Measurements from ENCODE around the gene COPZ2. TPM values are rescaled to one million over a fixed set of nuclear protein-coding genes. Genes with fewer than 3 reads are reported as not detected.
A peak's percentile ranks its signal among the peaks of the same experiment; 100 is the strongest.

COPZ2 gene
- polyA plus RNA-seq, 3 donors = 6.8 to 115 (median 49.1) TPM

DNA sequence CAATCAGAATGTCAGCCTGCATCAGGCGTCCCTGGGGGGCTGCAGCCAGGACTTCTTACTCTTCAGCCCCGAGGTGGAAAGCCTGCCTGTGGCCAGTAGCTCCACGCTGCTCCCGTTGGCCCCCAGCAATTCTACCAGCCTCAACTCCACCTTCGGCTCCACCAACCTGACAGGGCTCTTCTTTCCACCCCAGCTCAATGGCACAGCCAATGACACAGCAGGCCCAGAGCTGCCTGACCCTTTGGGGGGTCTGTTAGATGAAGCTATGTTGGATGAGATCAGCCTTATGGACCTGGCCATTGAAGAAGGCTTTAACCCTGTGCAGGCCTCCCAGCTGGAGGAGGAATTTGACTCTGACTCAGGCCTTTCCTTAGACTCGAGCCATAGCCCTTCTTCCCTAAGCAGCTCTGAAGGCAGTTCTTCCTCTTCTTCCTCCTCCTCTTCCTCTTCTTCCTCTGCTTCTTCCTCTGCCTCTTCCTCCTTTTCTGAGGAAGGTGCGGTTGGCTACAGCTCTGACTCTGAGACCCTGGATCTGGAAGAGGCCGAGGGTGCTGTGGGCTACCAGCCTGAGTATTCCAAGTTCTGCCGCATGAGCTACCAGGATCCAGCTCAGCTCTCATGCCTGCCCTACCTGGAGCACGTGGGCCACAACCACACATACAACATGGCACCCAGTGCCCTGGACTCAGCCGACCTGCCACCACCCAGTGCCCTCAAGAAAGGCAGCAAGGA is 21.0 kb upstream of the COPZ2 start:
- WGBS, 3 donors = 78 to 85% (median 85%) methylated on average over 11 of the region's 11 CpGs
- H3K27ac ChIP-seq (ENCODE audit: low read depth, low read length) = no peak overlapping the region

DNA sequence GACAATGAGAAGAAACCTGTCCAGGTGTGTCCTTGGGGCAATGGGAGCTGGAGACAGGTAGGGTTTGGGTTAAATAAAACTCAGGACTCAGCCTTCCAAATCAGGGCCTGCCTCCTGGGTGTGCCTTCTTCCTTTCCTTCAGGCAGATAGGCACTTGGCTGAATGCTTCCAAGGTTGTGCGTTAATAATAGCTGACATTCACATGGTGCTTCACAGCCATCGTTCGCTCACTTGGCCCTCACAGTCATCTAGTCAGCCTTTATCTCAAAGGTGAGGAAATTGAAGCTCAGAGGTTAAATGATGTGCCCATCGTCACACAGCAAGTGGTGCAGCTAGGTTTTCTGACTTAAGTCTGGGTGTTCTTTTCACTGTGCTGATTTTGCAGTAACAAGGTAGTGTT is 20.0 kb upstream of the COPZ2 start:
- H3K27ac ChIP-seq (ENCODE audit: low read depth, low read length) = no peak overlapping the region
- 56 to 77% (median 76%) methylated on average over 4 of the region's 4 CpGs for WGBS, 3 donors

DNA sequence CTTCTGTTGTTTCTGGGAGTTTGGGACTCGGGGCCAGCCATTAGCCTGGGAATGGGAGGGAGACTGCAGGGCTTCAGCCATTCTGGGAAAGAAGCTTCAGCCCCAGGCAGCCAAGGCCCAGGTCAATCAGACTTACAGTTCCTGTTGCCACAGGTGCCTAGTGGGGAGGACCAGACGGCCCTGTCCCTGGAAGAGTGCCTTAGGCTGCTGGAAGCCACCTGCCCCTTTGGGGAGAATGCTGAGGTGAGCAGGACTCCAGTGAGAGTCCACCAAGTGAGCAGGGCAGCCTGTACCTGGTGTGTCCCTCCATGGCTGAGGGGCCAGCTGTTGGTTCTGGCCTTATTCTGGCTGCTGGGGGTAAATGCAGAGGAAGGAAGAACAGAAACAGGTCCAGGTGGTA is 19.3 kb upstream of the COPZ2 start:
- 76 to 88% (median 86%) methylated on average over 2 of the region's 2 CpGs for WGBS, 3 donors
- H3K27ac ChIP-seq (ENCODE audit: low read depth, low read length) = no peak overlapping the region

DNA sequence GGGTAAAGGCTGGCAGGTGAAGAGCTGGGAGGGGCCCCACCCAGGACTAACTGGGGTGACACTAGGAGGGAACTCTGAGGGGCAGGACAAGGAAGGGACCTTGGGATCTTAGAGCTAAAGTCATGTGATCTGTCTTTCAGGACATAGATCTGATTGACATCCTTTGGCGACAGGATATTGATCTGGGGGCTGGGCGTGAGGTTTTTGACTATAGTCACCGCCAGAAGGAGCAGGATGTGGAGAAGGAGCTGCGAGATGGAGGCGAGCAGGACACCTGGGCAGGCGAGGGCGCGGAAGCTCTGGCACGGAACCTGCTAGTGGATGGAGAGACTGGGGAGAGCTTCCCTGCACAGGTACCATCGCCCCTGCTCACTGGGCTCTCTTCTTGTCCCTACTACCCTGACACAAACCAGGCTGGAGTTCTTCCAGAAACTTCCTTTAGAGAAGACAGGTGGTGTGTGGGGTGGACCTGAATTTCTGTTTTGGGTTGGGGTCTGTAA is 18.7 kb upstream of the COPZ2 start:
- H3K27ac ChIP-seq (ENCODE audit: low read depth, low read length) = no peak overlapping the region
- WGBS, 3 donors = 86 to 95% (median 94%) methylated on average over 10 of the region's 10 CpGs

DNA sequence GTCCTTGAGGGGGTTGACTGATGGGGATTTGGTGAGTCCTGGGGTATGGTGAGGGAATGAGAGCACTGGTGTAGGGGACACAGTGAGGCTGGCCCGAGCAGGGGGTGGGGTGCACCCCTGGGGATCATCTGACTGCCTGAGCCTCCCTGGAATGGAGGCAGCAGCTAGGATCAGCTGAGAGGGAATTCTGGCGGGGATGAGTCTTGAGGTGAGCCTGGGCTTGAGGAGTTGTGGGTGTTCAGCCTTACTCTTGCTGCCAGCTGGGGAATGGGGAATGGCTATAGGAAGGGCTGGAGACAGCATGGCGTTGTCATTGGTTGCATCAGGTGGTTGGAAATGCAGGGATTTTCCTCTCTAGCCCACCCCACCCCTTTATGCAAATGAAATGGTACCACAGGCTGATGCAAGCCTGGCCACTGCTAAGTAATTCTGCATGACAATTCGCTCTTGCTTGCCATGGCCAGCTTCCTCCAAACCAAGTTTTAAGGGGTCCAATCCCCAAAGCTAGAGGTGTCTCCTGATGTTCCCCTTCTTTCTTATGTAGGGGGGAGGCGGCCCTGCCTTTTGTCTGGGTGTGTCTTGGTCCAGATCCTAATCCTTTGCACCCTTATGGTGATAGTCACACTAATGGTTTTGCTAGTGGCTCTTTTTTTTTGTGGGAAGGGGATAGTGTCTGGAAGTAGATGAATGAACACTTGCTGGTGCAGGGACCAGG is 18.1 kb upstream of the COPZ2 start:
- WGBS, 3 donors = 69 to 85% (median 71%) methylated on average over 5 of the region's 5 CpGs
- no peak overlapping the region for H3K27ac ChIP-seq (ENCODE audit: low read depth, low read length)

DNA sequence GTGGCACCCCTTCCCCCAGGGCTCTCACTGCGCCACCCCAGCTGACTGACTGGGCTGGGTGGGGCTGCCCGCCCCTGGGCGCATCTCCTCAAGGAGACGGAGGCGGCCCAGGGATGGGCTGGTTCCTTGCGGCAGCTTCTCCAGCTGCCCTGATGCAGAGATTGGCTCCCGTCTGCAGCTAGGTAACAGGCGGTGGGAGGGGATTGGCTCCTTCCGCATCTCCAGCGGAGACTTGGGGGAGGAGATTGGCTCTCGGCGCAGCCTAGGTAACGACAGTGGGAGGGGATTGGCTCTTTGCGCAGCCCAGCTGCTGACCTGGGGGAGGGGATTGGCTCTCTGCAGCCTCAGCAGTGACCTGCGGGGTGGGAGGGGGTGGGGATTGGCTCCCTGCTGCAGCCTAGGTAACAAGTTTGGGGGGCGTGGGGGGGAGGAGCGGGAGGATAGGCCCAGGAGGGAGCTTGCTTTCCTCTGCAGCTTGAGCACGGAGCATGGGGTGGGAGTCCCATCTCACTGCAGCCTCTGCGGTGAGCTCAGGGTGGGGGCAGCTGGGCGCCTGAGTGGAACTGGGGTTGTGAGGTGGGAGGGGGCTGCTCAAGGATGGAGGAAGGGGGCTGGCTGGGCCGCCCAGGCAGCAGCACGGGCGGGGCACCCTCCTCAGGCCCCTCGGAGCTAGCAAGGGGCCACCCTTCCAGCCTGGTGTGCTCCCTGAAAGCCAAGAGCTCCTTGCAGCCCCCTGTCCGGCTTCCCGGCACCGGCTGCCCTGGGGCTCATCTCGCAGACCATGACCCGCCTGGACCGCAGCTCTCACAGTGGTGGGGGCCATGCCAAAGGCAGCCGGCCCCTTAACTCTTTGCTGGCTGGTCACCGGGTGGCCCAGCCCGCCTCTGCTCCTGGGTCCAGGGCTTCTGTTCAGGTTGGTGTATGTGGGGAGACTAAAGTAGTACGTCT is 16.9 kb upstream of the COPZ2 start:
- H3K27ac ChIP-seq (ENCODE audit: low read depth, low read length) = no peak overlapping the region
- 44 to 60% (median 46%) methylated on average over 31 to 34 of the region's 34 CpGs for WGBS, 3 donors

DNA sequence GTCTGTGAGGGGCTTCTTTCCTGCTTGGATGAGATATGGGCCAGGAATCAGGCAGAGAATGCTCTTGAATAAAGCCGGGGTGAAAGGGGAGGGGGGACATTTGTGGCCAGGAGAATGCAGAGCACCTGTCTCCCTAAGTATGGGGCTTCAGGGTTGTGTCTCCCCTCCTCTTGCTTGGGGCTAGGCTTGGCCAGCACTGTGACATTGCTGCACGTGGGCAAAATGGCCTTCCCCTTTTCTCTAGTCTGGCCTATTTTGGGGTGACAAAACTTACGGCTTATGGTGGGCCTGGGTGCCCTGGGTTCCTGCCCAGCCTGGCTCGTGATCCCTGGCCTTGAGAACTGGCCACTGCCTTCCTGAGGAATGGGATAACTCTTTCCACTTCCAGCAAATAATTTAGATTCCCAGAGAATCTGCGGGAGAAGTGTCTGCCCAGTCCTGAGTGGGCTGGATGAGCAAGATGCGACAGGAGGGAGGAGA is 16.2 kb upstream of the COPZ2 start:
- H3K27ac ChIP-seq (ENCODE audit: low read depth, low read length) = no peak overlapping the region
- 25 to 45% (median 34%) methylated on average over 6 of the region's 6 CpGs for whole genome bisulfite sequencing, 3 donors

DNA sequence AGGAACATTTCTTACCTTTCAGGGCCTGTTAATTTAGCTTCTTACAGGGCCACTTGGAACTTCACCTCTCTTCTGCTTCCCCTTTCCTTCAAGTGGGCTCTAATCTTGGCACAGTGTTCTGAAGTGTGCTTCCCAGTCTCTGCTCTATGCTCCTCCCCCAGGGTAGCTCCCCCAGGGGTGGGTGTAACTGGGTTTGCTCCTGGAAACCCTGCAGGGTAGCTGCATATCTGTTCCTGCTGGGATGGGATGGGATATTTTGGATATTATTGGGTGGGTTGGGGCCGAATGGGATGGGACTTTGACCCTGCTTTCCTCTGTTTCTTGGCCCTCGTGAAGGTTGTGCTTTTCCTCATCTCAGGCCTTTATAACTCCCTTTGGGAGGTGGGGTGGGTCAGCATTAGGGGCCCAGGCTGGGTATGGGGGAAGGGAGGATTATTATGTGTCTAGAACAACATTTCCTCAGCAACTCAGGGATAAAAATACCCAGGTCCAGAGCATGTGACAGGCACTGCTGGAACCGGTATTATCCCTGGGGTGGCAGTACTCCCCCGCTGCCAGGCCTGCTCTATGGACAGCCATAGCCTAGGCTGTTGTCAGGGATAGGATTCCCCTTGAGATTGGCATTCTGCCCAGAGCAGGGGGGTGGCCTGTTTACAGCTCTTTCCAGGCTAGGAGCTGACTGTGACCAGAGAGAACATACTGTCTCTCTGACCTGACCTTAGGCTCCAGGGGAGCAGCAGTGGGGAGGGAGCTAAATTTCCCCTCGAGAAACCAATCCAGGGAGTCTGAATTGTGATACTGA is 15.6 kb upstream of the COPZ2 start:
- WGBS, 3 donors = 24 to 35% (median 31%) methylated on average over 5 of the region's 5 CpGs
- H3K27ac ChIP-seq (ENCODE audit: low read depth, low read length) = peak overlapping the region; percentile 46

DNA sequence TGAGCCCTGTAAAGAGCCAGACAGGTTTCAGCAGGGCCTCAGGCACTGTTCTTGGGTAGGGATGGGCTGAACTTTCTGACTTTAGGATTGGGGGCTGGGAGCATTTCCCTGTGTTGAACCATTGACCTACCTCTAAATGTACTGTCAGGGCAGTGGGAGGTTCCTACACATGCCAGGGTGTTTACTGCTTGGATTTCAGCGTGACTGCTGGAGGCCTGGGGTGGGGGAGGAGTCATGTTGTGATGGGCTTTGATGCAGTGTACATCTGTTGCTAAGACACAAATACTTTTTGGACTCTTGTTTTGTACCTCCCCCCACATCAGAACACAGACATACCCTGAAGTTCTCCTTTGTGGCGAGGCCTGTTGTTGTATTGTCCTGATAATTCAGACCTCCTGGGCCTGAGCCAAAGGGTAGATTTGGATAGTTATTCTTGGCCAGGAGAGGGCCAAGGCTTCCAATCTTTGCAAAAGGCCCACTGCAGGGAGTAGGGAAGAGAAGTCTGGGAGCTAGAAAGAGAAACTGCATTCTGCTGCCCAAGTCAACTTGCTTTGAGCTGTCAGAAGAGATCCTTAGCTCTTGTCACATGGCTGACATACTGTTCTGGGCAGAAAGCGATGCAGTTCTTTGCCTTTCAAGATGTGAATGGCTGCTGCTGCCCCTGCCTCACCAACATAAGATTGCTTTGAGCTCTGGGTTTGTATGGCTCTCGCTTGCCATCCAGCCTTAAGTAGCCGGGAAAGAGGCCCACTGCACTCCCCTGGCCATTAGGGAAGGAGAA is 14.3 kb upstream of the COPZ2 start:
- WGBS, 3 donors = 47 to 58% (median 48%) methylated on average over 5 of the region's 5 CpGs
- H3K27ac ChIP-seq (ENCODE audit: low read depth, low read length) = no peak overlapping the region

DNA sequence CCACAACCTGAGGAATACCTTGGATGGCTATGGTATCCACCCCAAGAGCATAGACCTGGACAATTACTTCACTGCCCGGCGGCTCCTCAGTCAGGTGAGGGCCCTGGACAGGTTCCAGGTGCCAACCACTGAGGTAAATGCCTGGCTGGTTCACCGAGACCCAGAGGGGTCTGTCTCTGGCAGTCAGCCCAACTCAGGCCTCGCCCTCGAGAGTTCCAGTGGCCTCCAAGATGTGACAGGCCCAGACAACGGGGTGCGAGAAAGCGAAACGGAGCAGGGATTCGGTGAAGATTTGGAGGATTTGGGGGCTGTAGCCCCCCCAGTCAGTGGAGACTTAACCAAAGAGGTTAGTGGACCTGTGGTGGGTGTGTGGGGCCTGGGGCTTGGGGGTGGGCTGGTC is 13.7 kb upstream of the COPZ2 start:
- H3K27ac ChIP-seq (ENCODE audit: low read depth, low read length) = no peak overlapping the region
- WGBS, 3 donors = 65 to 82% (median 74%) methylated on average over 10 of the region's 10 CpGs

DNA sequence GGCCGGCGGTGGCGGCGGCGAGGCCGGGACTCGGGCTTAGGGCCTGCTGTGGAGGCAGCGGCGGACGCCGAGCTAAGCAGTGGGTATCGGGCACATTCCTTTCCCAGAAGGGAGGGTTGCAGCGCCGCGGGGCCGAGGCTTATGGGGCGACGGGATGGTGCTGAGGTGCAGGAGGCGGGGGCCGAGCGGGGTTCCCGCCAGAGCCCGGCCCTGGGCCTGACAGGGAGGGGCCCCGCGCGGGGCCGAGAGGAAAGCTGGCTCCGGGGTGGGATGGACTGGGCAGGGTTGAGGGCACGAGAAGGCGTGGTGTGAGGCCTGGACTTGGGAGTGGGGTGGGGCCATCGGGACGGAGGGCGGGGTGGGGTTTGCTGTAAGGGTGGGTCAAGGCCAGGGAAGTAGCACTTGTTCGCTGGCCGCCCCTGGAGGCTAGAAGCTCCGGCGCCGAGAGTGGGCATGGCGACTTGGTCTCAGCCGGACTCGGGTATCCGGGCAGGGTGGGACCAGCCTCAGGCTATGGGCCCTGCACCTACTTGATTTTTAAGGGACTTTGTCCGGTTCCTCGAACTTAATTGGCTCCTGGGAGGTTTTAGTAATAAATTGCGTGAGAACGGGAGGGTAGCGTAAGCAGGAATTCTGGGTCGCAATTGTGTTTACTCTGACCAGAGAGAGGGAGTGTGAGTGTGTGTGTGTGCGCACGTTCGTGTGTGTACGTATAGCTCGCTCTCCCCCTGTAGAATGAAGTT is 11.0 kb upstream of the COPZ2 start:
- 0 to 1% (median 0%) methylated on average over 46 to 53 of the region's 53 CpGs for WGBS, 3 donors
- peak overlapping the region; percentile 87 for H3K27ac ChIP-seq (ENCODE audit: low read depth, low read length)

DNA sequence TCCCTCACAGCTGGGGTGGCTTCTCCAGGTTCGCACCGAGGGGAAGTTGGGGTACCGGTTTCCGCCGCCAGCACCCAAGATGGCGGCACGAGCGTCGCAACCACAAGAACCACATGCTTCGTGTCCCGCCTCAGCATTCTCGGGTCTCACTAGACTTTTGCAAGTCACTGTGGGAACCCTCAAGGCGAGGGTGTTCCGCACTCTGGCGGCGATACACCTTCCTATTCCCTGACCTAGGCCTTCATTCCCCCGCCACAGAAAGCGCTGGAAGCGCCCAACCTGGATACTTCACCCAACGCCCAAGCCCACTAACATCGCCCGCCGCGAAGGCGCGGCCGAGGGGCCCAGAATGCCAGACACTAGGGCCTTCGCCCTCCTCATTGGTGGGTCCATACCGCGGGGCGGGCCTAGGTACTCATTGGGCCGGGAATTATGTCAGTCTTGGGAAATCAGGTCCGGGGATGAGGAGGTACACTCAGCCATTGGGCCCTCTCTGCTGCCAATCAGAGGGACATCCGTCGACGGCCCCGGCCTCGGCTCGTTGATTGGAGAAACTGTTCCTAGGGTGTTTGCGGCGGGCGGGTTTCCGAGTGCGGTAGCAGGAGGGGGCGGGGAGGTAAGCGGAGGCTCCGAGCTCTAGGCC is 10.3 kb upstream of the COPZ2 start, which contains the start of gene NFE2L1:
Gene NFE2L1, plus strand, starts transcription at position 619 of the 643 bp plus-strand sequence. CDS start 2,760 bp downstream, outside the sequence.
- peak within 1 kb of the TSS; percentile 87 for H3K27ac ChIP-seq (ENCODE audit: low read depth, low read length)
- WGBS, 3 donors = 0 to 1% (median 1%) methylated on average over 47 of the region's 47 CpGs

DNA sequence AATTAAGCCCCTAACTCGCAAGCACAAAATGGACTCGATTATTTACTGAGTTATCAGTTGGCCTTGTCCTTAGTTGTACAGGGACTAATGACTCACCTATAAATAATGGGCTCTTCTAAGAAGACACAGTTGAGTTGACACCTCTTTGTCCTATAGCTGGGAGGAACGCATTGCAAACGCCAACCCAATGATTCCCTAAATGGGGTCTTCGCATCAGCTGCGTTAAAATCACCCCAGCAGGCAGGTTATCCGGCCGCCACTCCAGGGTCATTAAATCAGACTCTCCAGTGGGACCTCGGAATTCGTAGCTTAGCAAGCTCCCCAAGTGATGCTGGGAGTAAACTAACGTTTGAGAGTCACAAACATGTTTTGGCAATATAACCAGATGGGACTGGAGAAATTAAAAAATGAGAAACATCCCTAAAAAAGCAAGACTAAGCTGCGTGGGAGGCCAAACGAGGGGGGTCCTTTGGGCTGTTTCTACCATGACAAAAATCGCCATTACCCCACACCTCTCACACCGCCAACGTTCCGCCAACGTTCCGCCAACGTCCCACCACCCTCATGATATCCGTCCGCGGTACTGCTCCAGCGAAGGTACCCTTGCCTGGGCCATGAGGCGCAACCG is 9.6 kb upstream of the COPZ2 start:
- WGBS, 3 donors = 6 to 7% (median 6%) methylated on average over 26 of the region's 26 CpGs
- peak overlapping the region; percentile 7 for H3K27ac ChIP-seq (ENCODE audit: low read depth, low read length)

DNA sequence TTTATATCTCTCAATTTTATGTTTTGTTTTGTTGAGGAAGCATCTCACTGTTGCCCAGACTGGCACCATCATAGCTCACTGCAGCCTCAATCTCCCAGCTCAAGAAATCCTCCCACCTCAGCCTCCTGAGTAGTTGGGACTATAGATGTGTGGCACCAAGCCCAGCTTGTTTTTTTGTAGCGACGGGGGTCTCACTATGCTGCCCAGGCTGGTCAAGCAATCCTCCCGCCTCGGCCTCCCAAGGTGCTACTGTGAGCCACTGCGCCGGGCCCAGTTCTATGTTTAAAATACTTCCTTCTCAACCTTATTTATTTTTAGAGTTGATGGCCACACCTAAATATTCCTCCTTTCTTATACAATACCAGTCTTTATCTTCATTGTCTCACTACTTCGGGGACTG is 8.7 kb upstream of the COPZ2 start:
- WGBS, 3 donors = 85 to 93% (median 93%) methylated on average over 7 of the region's 7 CpGs
- H3K27ac ChIP-seq (ENCODE audit: low read depth, low read length) = no peak overlapping the region

DNA sequence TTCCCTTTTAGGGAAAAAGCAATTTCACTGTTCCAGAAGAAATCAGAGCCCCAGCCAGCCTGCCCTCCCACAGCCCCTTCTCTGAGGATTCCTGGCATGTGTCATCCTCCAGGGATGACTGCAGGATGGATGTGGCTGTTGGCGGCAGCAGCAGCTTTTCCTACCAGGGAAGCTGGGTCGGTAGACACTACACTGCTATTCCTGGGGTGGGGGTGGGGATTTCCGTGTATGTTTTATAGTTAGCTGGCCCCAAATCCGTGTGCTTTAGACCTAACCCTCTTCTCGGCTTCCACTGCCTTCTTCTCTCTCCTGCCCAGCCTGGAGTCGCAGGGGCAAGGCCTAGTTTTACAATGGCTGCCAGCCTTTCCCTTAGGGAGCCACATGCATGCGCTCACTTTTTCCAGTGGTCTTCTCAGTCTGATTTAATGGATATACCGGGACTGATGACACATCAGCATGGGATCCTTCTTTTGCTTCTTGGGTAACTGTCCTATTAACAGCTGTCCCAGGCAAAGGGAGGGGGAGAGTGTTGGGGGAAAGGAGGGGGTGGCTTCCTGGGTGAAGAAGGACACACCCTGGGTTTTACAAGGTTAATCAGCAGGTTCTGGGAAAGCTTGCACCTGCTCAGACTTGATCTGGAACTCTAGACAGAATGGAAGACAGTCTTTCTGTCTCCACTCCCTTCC is 7.9 kb upstream of the COPZ2 start:
- WGBS, 3 donors = 44 to 58% (median 58%) methylated on average over 8 of the region's 8 CpGs
- no peak overlapping the region for H3K27ac ChIP-seq (ENCODE audit: low read depth, low read length)
